HG02840 (cell line): ENCODE results near the gene ABCC1.
"Not testable (repeated sequence)": the region's sequence is repeated elsewhere in the genome, so short reads cannot be mapped to it uniquely, and the experiment has no call there.

Experiments
- ATAC-seq: cut with Tn5 transposase; IDR thresholded peaks from one replicate; pipeline ENCODE4 v1.9.1; 2021; ENCODE audit warnings: mild to moderate bottlenecking, moderate library complexity, moderate number of reproducible peaks; ENCODE audit not compliant: unreplicated experiment, low FRiP score

Gene ABCC1

DNA sequence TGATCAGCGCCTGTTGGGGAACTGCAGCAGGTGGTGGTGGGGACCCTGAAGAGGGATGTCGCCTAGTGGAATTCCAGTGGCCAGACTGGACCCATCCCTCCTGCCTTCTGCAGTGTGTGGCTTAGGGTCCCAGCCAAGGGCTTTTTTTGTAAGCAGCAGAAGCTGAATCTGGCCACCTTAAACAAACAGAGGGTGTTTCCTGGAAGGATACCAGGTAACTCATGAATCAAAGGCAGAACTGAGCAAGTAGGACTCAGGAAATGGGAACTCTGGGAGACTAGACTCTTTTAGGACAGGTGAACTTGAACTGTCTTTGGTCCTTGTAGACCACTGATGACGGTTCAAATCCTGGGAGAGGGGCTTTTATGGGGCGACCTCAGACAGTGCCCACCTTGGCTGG, 149.9 kb downstream of the ABCC1 start:
- ATAC-seq, result no peak

DNA sequence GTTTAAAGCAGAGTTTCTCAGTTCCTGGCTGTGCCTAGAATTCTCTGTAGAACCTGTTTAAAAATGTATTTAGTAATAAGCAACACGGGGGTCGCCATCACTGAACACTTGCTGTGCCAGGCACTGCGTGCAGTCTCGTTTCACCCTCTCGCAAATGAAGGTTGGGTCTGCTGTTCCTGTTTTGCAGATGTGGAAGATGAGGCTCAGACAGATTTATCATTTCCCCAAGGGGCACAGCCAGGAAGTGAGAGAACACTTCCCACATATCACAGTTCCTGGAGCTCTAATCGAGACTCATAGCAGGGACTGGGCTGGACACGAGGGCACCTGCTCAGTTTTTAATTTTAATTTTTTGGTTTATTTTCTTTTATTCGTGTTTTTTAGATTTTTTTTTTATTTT, 151.2 kb downstream of the ABCC1 start:
- no peak for ATAC-seq

DNA sequence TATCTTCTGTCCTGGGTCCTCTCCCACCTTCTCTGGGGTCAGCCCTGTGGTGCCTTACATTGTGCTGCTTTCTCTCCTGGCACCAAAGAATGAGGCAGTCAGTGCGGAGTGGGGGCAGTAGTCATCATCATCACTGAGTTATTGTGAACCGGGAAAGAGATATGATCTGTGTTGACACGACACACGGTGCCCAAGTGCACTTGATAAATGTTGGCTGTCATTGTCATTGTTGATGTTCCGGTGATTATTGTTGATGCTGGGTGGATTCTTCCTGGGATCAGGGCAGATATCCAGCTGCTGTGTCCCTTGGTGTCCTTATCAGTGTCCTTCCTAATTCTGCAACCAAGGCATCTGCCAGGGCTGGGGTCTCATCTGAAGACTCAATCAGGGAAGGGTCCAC, 152.2 kb downstream of the ABCC1 start:
- no peak for ATAC-seq

DNA sequence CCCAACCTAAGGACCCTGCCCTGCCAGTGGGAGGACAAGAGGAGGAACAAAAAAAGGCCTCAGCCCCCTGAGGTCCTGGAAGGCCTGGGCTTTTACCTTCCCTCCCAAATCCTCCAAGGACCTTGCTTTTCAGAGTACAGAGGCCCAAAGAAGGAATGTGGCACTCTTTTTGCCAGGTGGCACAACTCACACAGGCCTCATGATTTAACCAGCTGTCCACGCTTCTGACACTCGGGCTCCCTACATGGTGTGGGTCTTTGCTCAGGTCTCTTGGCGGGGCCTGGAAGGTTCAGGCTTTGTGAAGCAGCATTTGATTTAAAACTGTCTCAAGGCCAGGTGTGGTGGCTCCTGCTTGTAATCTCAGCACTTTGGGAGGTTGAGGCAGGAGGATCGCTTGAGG, 153.3 kb downstream of the ABCC1 start:
- no peak for ATAC-seq

DNA sequence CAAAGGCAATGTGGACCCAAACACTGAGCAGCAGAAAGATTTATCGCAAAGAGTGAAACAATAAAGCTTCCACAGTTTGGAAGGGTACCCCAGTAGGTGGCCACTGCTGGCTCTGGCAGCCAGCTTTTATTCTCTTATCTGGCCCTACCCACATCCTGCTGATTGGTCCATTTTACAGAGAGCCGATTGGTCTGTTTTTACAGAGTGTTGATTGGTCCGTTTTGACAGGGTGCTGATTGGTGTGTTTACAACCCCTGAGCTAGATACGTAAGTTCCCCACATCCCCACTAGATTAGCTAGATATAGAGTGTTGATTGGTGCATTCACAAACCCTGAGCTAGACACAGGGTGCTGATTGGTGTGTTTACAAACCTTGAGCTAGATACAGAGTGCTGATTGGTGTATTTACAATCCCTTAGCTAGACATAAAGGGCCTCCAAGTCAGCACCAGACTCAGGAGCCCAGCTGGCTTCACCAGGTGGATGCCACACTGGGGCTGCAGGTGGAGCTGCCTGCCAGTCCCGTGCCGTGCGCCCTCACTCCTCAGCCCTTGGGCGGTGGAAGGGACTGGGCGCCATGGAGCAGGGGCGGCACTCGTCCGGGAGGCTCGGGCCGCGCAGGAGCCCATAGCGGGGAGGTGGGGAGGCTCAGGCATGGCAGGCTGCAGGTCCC, 154.9 kb downstream of the ABCC1 start:
- ATAC-seq, result not testable (repeated sequence)

DNA sequence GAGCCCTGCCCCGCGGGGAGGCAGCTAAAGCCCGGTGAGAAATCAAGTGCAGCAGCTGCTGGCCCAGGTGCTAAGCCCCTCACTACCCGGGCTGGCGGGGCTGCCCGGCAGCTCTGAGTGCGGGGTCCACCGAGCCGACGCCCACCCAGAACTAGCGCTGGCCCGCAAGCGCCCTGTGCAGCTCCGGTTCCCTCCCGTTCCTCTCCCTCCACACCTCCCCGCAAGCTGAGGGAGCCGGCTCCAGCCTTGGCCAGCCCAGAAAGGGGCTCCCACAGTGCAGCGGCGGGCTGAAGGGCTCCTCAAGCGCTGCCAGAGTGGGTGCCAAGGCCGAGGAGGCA, 155.4 kb downstream of the ABCC1 start:
- ATAC-seq, result not testable (repeated sequence)

DNA sequence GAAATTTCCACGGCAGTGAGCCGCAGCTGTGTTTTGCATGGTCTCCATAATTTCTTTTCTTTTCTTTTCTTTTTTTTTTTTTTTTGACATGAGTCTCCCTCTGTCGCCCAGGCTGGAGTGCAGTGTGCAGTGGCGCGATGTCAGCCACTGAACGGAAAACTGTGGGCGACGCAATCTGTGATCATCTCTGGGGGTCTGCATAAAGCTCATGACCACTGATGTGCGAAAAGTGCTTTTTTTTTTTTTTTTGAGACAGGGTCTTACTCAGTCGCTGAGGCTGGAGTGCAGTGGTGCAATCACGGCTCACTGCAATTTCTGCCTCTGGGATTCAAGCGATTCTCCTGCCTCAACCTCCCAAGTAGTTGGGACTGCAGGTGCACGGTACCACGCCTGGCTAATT, 156.2 kb downstream of the ABCC1 start:
- ATAC-seq, result no peak

DNA sequence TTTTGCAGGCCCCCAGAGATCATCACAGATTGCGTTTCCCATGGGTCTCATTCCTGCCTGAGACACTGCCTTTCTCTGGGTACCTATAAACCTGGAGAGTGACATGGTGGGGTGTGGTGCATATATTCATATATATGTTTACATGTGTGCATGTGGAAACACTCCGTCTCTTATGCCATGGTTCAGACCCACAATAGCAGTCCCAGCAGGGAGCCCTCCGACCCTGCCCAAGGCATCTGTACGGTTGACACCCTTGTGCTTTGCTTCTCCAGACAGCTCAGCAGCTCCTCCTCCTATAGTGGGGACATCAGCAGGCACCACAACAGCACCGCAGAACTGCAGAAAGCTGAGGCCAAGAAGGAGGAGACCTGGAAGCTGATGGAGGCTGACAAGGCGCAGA, 157.1 kb downstream of the ABCC1 start:
- ATAC-seq, result no peak

DNA sequence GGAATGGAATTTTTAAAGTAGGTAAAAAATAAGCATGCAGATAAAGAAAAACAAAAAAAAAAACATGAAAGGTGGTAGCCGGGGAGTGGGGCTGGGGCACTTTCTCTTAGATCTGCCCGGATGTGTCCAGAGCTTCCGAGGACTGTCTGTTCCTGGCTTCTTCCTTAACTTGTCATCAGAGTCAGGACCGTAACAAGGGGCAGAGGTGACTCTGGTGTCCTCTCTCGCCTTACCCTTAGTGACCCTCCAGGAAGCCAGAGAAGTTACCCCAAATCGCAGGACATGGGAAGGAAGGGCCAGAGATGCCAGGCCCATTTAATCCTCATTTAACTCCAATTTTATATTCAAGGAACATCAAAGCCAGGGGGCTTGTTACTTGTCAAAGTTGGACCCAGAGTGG, 158.4 kb downstream of the ABCC1 start:
- ATAC-seq, result no peak

DNA sequence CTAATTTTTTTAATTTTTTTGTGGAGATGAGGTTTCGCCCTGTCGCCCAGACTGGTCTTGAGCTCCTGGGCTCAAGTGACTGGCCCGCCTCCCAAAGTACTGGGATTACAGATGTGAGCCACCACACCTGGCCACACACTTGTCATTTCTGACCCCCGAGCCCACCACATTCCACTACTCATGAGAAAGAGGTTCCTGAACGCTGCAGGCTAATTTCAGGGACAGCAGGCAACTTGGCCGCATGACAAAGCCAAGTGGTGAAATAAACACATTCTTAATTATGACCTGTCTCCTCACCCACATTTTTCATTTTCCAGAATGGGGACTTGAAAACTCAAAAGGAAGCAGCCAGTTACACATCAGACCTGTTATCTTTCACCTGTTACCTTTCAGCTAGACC, 159.3 kb downstream of the ABCC1 start:
- no peak for ATAC-seq

DNA sequence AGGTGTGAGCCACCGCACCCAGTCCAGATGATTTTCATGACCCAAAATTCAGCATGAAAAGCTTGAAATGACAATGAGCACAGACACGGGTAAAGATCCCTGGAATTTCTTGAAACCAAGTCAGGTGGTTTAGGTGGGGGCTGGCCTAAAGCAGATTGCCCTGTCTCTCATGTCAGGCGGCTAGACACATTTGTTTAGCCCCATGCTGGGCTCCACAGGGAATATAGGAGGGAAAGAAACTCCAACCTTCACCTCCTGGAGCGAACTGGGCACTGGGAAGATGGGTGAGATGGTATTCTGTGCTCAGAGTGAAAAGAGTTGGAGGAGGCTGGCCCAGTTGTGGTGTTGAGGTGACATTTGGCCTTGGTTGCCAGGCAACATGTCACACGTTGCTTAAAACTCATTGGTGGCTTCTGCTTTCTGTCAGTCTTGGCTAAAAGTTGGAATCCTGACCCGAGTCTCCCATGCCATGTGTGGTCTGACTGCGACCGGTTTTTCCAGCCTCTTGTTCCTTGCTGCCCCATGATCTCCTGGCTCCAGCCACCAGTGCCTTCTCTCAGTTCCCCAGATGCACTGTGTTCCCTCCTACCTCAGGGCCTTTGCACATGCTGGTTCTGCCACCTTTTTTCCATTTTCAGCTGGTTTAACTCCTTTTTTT, 160.2 kb downstream of the ABCC1 start:
- no peak for ATAC-seq

DNA sequence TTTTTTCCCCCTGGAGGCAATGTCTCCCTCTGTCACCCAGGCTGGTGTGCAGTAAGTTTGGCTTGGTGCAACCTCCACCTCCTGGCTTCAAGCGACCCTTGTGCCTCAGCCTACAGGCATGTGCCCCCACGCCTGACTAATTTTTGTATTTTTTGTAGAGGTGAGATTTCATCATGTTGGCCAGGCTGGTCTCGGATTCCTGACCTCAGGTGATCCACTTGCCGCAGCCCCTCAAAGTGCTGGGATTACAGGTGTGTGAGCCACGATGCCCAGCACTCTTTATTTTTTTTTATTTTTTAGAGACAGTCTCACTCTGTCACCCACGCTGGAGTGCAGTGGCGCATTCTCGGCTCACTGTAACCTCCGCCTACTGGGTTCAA, 160.7 kb downstream of the ABCC1 start:
- no peak for ATAC-seq

DNA sequence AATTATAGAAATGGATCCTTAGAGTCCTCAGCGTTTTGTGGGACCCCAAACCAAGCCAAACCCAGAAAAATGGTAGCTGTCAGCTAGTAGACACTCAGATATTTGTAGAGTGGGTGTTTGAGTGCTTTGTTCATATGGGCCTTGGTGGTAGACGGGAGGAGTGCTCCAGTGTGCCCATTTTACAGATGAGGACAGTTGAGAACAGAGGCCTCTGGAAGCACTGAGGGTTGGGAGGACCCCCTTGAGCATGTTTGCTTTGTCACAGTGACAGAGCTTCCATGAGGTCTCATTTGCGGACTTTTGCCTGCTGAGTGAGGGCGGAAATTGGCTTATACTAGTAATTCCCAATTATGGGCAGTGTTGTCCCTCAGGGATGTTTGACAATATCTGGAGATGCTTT, 162.2 kb downstream of the ABCC1 start:
- ATAC-seq, result no peak

DNA sequence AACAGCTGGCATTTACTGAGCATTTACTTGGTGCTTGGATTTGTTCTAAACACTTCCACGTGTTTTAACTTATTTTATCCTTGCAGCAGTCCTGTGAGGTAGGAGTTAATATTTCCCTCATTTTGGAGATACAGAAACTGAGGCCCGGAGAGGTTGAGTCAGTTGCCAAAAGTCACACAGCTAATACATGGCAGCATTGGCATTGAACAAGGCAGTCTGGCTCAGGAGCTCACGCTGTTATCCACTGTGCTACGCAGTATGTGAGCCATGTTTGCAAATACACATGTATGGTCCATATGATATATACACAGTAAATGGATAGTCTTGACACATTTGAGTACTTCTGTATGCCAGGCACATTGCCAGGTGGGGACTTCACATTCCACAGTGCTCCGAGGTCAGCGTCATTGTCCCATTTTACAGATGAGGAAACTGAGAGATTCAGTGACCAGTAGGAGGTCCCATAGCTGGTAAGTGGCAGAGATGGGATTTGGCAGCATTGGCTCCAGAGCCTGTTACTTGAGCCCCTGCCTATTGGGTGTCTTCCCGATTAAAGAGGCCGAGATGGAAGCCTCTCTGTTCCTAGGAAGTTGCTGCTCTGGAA, 163.1 kb downstream of the ABCC1 start:
- ATAC-seq, result no peak

DNA sequence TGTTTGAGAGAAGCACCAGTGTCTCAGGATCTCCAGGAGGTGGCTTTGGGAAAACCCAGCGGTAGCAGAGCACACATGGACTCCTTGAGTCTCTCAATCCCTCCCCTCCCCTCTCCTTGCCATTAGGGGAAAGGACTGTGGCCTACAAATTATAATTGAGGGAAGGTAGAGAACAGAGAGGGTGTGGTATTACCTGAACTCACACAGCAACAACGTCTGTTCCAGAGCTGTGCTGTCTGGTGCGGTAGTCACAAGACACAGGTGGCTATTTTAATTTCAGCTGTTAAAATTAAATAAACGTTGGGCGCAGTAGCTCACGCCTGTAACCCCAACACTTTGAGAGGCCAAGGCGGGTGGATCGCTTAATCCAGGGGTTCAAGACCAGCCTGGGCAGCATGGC, 163.7 kb downstream of the ABCC1 start:
- no peak for ATAC-seq

DNA sequence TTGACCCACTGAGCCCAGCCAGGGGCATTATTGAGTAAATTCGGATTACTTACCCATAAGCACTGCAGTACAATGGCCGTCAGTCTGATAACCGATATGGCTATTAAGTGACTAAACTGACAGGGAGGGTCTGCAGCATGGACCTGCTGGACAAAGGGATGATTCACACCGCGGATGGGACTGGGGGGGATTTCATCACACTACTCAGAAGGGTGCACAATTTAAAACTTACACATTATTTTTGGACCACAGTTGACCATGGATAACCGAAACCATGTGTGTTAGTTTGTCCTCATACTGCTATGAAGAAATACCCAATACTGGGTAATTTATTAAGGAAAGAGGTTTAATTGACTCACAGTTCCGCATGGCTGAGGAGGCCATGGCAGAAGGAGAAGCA, 167.4 kb downstream of the ABCC1 start:
- ATAC-seq, result no peak

DNA sequence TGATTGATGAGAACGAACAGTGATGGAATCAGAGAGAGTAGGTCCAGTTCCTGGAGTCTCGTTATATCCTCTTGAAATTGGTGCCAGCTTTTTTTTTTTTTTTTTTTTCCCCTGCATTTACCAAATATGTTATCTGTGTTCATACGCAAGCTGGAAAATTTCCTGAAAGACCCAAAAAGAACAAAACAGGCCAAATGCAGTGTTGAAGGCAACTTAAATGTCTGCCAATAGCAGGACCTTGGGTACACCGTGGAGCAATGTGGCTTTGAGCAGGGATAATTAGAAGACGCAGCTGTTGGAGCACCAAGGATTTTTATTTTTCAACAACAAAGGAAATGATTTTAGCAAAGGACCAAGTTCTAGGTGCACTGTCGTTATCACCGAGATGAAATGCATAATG, 168.9 kb downstream of the ABCC1 start:
- ATAC-seq, result no peak

DNA sequence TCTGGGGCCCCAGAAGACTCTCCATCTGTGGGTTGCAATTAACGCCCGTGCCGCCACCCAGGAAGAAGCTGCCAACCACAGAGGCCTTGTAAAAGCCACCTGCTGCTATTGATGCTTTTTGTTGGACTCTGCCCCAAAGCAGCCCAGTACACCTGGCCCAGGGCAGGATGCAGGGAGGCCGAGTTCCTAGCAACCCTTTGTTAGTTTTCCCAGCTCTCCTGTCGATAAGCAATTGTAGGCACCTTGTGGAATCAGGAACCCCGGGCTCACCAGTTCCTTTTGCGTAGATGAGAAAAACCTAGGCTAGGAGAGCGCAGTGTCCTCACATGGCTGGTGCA, 170.6 kb downstream of the ABCC1 start:
- no peak for ATAC-seq

DNA sequence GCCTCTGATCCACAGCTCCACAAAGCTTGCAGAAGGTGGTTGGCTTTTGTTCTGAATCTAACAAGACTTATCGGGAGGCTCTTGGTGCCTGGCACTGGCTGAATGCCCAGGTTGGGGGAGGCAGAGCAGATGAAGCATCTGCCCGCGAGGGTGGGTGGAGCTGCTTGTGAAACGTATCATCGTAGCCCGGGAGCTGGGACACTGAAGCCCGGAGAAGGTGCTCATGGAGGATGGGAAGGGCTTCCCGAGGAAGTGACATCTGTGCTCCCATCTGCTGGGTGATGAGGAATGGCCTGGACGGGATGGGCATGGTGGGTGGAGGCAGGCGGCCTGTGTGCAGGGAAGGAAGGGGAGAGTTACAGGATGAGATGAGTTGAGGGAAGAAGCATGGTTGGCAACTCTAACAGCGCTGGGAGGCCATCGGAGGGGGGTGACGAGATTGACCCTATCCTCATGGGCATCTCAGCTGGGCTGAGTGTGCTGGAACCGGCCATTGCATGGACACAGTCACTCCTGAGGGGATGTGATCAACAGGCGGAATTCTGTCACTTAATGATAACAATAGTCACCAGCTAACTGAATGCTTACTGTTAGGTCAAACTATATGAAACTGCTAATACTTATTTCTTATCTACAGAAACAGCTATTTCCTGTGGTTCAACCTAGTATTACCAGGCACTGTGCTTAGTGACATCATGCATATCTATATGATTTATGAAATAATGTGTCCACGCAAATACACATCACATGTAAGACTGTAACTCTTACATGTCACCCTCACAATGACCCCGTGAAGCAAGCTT, 171.2 kb downstream of the ABCC1 start:
- ATAC-seq, result no peak

DNA sequence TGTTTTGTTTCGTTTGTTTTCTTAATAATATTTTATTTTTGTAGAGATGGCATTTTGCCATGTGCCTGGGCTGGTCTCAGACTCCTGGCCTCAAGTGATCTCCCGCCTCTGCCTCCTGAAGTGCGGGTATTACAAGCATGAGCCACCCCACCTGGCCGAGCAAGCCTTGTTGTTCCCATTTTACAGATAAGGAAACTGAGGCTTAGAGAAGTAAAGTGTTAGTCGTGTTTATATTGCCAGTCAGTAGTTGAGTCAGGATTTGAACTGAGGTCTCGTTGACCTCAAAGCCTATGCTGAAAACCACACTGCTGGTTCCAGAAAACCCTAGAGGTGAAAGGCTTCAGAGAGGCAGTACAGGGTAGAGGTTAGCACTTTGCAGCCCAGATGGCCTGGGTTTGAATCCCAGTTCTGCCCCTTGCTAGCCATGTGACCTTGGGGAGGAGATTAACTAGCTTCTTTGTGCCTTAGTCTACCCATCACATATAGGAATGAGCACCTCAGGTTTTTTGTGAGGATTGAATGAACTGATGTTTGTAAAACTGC, 171.8 kb downstream of the ABCC1 start:
- no peak for ATAC-seq

DNA sequence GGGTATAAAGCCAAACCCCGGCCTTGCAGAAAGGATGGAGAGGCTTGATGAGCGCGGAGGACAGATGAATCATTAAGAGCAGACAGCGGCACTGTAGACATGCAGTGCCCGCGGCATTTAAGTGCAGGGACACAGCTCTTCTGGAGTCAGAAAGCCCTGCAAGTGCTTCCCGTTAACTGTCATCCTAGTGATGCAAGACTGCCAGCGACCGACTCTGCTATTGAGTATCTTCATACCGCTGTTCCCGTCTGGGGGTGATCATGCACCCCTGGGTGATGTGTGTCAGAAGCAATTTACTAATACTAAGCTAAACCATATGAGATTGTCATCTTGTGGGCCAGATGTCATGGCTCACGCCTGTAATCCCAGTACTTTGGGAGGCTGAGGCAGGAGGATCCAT, 172.8 kb downstream of the ABCC1 start:
- no peak for ATAC-seq
